Omental fat pad (tissue), 4 donors: ENCODE data around the gene FAM13A. TPM values are rescaled to one million over a fixed set of nuclear protein-coding genes. Genes with fewer than 3 reads are reported as not detected.
A peak's percentile ranks its signal among the peaks of the same experiment; 100 is the strongest.

ENCODE experiments used
- ATAC-seq: fragments of 150-250 bp; one replicate; pipeline ENCODE4 v1.9.1; 2016; ENCODE audit warnings: mild to moderate bottlenecking, moderate library complexity; ENCODE audit not compliant: low FRiP score
- DNase-seq: peaks from one replicate; pipeline ENCODE4 v3.0.0-alpha.2; 2019; ENCODE audit warnings: low spot score
- small RNA-seq: library from RNA; depleted of rRNA; stranded (forward); fragments of <200 nt; gene quantifications from one replicate; pipeline ENCODE3, GENCODE V24; 2016
- total RNA-seq, 4 donors: library from RNA; depleted of rRNA; stranded (reverse); fragments of >200 nt; gene quantifications; one replicate each; pipeline ENCODE4 v1.1.0, GENCODE V29; 2016
- TF ChIP-seq, protein P1 (sequence below), 3 donors: fragments of 450-650 bp; IDR thresholded peaks; one replicate each; pipeline ENCODE4 v1.5.1; 2016 to 2017; ENCODE audit warnings: antibody characterized with exemption in 3 of 3, mild to moderate bottlenecking in 3 of 3, moderate library complexity in 2 of 3

The FAM13A gene
- total RNA-seq, 4 donors from 2014 or later, result 48.5 to 84.2 (median 51.2) TPM

- TF ChIP-seq, protein P1, sequence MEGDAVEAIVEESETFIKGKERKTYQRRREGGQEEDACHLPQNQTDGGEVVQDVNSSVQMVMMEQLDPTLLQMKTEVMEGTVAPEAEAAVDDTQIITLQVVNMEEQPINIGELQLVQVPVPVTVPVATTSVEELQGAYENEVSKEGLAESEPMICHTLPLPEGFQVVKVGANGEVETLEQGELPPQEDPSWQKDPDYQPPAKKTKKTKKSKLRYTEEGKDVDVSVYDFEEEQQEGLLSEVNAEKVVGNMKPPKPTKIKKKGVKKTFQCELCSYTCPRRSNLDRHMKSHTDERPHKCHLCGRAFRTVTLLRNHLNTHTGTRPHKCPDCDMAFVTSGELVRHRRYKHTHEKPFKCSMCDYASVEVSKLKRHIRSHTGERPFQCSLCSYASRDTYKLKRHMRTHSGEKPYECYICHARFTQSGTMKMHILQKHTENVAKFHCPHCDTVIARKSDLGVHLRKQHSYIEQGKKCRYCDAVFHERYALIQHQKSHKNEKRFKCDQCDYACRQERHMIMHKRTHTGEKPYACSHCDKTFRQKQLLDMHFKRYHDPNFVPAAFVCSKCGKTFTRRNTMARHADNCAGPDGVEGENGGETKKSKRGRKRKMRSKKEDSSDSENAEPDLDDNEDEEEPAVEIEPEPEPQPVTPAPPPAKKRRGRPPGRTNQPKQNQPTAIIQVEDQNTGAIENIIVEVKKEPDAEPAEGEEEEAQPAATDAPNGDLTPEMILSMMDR (IDR thresholded peaks at IDR 0.05), result no peak
- ATAC-seq (peak; percentile 49), DNase-seq (no peak)
Observed at GRCh38 chr4:88697141-88697540, 359.8 kb downstream of the FAM13A start.

DNA sequence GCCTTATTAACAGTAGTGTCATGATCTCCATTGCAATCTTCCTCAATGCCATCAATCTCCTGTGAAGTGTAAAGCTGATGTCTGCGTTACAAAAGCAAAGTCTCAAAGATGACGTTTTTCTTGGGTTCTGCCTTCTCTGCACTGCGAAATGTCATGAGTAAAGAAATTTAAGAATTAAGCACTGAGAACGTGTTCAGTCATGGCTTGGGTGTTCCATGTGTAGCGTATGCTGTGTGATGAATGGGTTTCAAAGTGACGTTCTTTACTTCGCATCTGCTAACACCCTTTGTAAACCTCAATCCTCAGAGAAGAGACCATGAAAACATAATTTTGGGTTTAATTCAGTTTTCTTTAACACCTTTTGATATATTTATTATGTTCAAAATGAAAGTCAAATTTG, 360.4 kb downstream of the FAM13A start:
- DNase-seq, result no peak
- ATAC-seq, result peak; percentile 40
- TF ChIP-seq, protein P1 (IDR thresholded peaks at IDR 0.05), result no peak

GRCh38 chr4:88693792-88694191, 363.2 kb downstream of the FAM13A start:
- TF ChIP-seq, protein P1 (IDR thresholded peaks at IDR 0.05), result no peak
- no peak for DNase-seq
- no peak for ATAC-seq

DNA sequence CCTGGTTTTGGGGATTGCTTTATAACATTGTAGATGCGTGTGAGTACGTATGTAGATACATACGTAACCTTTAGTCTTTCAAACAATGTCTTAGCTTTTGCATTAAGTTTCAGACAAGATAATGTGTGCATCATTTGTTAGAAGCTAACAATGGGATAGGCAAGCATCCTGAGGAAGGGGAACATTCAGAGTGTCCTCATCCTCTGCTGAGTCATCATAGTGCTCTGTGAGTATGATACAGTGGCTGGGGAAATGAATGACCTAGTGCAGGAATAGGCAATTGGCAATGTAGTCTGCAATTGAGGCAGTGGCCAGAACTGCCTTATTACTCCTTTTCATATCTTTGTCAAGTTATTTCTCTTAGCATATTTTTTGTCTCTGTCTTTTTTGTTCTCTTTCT, 366.6 kb downstream of the FAM13A start:
- ATAC-seq (no peak), DNase-seq (no peak)
- TF ChIP-seq, protein P1 (IDR thresholded peaks at IDR 0.05), result no peak

- ATAC-seq (no peak), DNase-seq (no peak)
- TF ChIP-seq, protein P1 (IDR thresholded peaks at IDR 0.05), result no peak
Observed at GRCh38 chr4:88681209-88681608, 375.8 kb downstream of the FAM13A start.

Small RNA genes lying within 50 kb of the gene (small RNA-seq; reads per million reads assigned to genes)
- gene RF02115 (not detected), gene RNU6-33P (not detected)

Other genes with a start within 250 kb of the FAM13A start
- 1 to 10 TPM; 4.0 to 6.4 (median 4.4) TPM for gene TIGD2, start 54.3 kb upstream of the FAM13A start, total RNA-seq